ENCODE measurements around the gene CCL13. TPM values are rescaled to one million over a fixed set of nuclear protein-coding genes. Genes with fewer than 3 reads are reported as not detected.

The CCL13 gene
- not detected in 2 replicates for total RNA-seq
- long read RNA-seq: 0 reads

- Mint-ChIP-seq H3K4me3 (ENCODE audit: low read depth) (no peak within 1 kb of the TSS), H3K9me3 (ENCODE audit: low read depth) (peaks cover 6% of the 10 kb centered on the region), H3K27me3 (no peaks in the 10 kb centered on the region), H3K4me1 (ENCODE audit: low read depth) (peaks cover 3% of the 10 kb centered on the region), H3K36me3 (ENCODE audit: insufficient read depth) (no peaks in the 10 kb centered on the region), H3K27ac (no peak within 1 kb of the TSS)
- TF ChIP-seq, protein P1, sequence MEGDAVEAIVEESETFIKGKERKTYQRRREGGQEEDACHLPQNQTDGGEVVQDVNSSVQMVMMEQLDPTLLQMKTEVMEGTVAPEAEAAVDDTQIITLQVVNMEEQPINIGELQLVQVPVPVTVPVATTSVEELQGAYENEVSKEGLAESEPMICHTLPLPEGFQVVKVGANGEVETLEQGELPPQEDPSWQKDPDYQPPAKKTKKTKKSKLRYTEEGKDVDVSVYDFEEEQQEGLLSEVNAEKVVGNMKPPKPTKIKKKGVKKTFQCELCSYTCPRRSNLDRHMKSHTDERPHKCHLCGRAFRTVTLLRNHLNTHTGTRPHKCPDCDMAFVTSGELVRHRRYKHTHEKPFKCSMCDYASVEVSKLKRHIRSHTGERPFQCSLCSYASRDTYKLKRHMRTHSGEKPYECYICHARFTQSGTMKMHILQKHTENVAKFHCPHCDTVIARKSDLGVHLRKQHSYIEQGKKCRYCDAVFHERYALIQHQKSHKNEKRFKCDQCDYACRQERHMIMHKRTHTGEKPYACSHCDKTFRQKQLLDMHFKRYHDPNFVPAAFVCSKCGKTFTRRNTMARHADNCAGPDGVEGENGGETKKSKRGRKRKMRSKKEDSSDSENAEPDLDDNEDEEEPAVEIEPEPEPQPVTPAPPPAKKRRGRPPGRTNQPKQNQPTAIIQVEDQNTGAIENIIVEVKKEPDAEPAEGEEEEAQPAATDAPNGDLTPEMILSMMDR (IDR thresholded peaks at IDR 0.05; ENCODE audit: unreplicated experiment): no peak
- DNase-seq (ENCODE audit: low spot score, unreplicated experiment): no peak
Measured at GRCh38 chr17:34356194-34356593, at the start of gene CCL13. Gene CCL13, plus strand, starts transcription at chr17:34356480. Its CDS starts 47 bp downstream, at chr17:34356527.

DNA sequence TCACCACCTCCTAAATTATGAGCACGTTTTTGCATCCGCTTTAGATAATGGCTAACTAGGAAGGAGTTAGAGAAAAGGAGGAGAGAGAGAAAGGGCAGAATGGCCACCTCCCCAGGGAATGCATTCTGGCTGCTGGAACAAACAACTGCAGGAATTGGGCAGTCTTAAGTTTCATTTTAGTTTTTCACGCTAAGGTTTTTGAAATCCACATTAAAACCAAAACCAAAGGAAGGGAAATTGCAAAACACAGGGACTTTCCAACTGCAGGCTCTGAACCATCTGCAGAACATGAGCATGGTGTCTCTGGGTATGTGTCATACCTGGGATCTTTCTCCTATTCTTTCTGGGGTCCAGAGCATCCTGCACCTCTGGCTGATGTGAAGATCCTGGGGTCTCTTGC lies 49.2 kb upstream of the CCL13 start:
- H3K4me1 Mint-ChIP-seq (ENCODE audit: low read depth): no peaks in the 10 kb centered on the region
- no peak overlapping the region for H3K27ac Mint-ChIP-seq
- DNase-seq (ENCODE audit: low spot score, unreplicated experiment): no peak
- TF ChIP-seq, protein P1 (IDR thresholded peaks at IDR 0.05; ENCODE audit: unreplicated experiment): no peak
- H3K27me3 Mint-ChIP-seq: peaks cover 4% of the 10 kb centered on the region
- H3K36me3 Mint-ChIP-seq (ENCODE audit: insufficient read depth): no peaks in the 10 kb centered on the region
- H3K9me3 Mint-ChIP-seq (ENCODE audit: low read depth): no peaks in the 10 kb centered on the region
- no peak overlapping the region for H3K4me3 Mint-ChIP-seq (ENCODE audit: low read depth)

DNA sequence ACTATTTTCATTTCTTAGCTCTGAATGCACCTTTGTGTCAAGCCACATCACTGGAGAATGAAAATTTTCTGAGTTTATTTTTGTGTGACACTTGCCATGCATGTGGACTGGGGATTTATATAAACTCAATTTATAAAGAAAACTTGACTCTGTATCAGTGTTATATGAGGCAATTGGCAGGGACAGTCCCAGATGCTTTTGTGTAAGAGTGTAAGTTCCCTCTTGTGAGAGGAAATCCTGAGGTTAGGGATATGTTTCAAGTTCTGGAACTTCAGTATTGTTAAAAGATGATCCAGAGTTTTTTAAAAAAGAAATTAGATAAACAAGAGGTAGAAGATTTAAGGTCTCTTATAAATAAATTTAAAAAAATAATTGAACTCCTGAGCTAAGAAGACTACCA lies 47.9 kb upstream of the CCL13 start:
- Mint-ChIP-seq H3K27me3 (peaks cover 4% of the 10 kb centered on the region), H3K4me3 (ENCODE audit: low read depth) (no peak overlapping the region), H3K27ac (no peak overlapping the region), H3K9me3 (ENCODE audit: low read depth) (no peaks in the 10 kb centered on the region), H3K4me1 (ENCODE audit: low read depth) (no peaks in the 10 kb centered on the region), H3K36me3 (ENCODE audit: insufficient read depth) (no peaks in the 10 kb centered on the region)
- TF ChIP-seq, protein P1 (IDR thresholded peaks at IDR 0.05; ENCODE audit: unreplicated experiment): no peak
- DNase-seq (ENCODE audit: low spot score, unreplicated experiment): no peak

- DNase-seq (ENCODE audit: low spot score, unreplicated experiment): no peak
- H3K4me3 Mint-ChIP-seq (ENCODE audit: low read depth): no peak overlapping the region
- no peaks in the 10 kb centered on the region for H3K4me1 Mint-ChIP-seq (ENCODE audit: low read depth)
- no peaks in the 10 kb centered on the region for H3K36me3 Mint-ChIP-seq (ENCODE audit: insufficient read depth)
- TF ChIP-seq, protein P1 (IDR thresholded peaks at IDR 0.05; ENCODE audit: unreplicated experiment): no peak
- peaks cover 7% of the 10 kb centered on the region for H3K27me3 Mint-ChIP-seq
- no peaks in the 10 kb centered on the region for H3K9me3 Mint-ChIP-seq (ENCODE audit: low read depth)
- H3K27ac Mint-ChIP-seq: no peak overlapping the region
Measured at GRCh38 chr17:34311291-34311690, 45.0 kb upstream of the CCL13 start.

GRCh38 chr17:34312080-34312479 lies 44.2 kb upstream of the CCL13 start:
- Mint-ChIP-seq H3K9me3 (ENCODE audit: low read depth) (no peaks in the 10 kb centered on the region), H3K4me1 (ENCODE audit: low read depth) (no peaks in the 10 kb centered on the region), H3K27ac (no peak overlapping the region), H3K4me3 (ENCODE audit: low read depth) (no peak overlapping the region), H3K36me3 (ENCODE audit: insufficient read depth) (no peaks in the 10 kb centered on the region), H3K27me3 (peaks cover 3% of the 10 kb centered on the region)
- DNase-seq (ENCODE audit: low spot score, unreplicated experiment): no peak
- TF ChIP-seq, protein P1 (IDR thresholded peaks at IDR 0.05; ENCODE audit: unreplicated experiment): no peak

Data from progenitor cell of endocrine pancreas (in vitro differentiated cells).